ENCODE measurements around the gene LIMA1.
"Not testable (repeated sequence)": the region's sequence is repeated elsewhere in the genome, so short reads cannot be mapped to it uniquely, and the experiment has no call there.

LIMA1 gene

GRCh38 chr12:50249464-50250182, 33.7 kb downstream of the LIMA1 start:
- Histone ChIP-seq H3K4me3 (ENCODE audit: insufficient read depth, low read depth, low read length, poor library complexity, severe bottlenecking) (no peak overlapping the region), H3K27me3 (replicated peaks; ENCODE audit: control insufficient read depth, insufficient read depth, low read length, poor library complexity, severe bottlenecking) (no peaks in the 10 kb centered on the region), H3K27ac (ENCODE audit: insufficient read depth, low read length, poor library complexity, severe bottlenecking) (no peak overlapping the region), H3K9me3 (ENCODE audit: control insufficient read depth, low read length) (no peaks in the 10 kb centered on the region), H3K4me1 (ENCODE audit: control insufficient read depth, insufficient read depth, low read length, poor library complexity, severe bottlenecking) (no peaks in the 10 kb centered on the region), H3K36me3 (ENCODE audit: control insufficient read depth, insufficient read depth, low read length) (no peaks in the 10 kb centered on the region)
- no peak for DNase-seq

DNA sequence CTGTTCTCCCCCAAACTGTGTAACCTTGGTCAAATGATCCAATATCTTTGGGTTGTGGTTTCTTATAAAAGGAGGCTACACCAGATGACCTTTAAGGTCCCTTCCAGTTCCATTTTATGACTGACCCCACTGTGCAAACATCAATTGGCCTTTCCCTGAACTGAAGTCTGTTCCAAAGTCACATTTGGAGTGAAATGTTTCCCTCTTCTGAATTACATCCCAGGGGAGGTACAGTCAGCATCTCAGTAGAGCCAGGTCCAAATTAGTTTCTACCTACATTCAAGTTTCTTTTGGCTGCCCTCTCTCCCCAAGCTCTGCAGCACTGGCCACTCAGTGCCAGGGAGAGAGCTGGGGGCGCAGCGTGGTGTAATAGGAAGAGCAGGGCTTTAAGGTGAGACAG, 34.4 kb downstream of the LIMA1 start:
- H3K4me3 ChIP-seq (ENCODE audit: insufficient read depth, low read depth, low read length, poor library complexity, severe bottlenecking), result no peak overlapping the region
- no peak overlapping the region for H3K27ac ChIP-seq (ENCODE audit: insufficient read depth, low read length, poor library complexity, severe bottlenecking)
- no peaks in the 10 kb centered on the region for H3K9me3 ChIP-seq (ENCODE audit: control insufficient read depth, low read length)
- no peaks in the 10 kb centered on the region for H3K36me3 ChIP-seq (ENCODE audit: control insufficient read depth, insufficient read depth, low read length)
- no peaks in the 10 kb centered on the region for H3K4me1 ChIP-seq (ENCODE audit: control insufficient read depth, insufficient read depth, low read length, poor library complexity, severe bottlenecking)
- H3K27me3 ChIP-seq (replicated peaks; ENCODE audit: control insufficient read depth, insufficient read depth, low read length, poor library complexity, severe bottlenecking), result no peaks in the 10 kb centered on the region
- no peak for DNase-seq

DNA sequence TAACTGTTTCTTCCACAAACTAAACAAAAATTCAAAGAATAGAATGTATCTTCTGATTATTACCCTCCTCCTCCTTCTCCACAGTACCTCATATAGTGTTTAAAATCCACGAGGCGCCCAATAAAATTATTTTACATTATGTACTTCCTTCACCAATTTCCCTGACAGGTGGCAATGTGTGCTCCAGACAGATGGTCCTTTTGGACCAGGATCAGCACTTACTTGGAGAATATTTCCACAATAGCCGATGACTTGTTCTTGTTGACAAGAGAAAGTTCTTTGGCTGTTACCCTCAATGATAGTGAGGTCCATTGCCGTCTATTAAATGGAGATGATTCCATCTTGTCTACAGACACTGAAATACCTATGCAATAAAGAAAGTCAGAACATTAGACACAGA, 34.9 kb downstream of the LIMA1 start:
- Histone ChIP-seq H3K27ac (ENCODE audit: insufficient read depth, low read length, poor library complexity, severe bottlenecking) (no peak overlapping the region), H3K27me3 (replicated peaks; ENCODE audit: control insufficient read depth, insufficient read depth, low read length, poor library complexity, severe bottlenecking) (no peaks in the 10 kb centered on the region), H3K4me3 (ENCODE audit: insufficient read depth, low read depth, low read length, poor library complexity, severe bottlenecking) (no peak overlapping the region), H3K36me3 (ENCODE audit: control insufficient read depth, insufficient read depth, low read length) (no peaks in the 10 kb centered on the region), H3K4me1 (ENCODE audit: control insufficient read depth, insufficient read depth, low read length, poor library complexity, severe bottlenecking) (no peaks in the 10 kb centered on the region), H3K9me3 (ENCODE audit: control insufficient read depth, low read length) (no peaks in the 10 kb centered on the region)
- no peak for DNase-seq

DNA sequence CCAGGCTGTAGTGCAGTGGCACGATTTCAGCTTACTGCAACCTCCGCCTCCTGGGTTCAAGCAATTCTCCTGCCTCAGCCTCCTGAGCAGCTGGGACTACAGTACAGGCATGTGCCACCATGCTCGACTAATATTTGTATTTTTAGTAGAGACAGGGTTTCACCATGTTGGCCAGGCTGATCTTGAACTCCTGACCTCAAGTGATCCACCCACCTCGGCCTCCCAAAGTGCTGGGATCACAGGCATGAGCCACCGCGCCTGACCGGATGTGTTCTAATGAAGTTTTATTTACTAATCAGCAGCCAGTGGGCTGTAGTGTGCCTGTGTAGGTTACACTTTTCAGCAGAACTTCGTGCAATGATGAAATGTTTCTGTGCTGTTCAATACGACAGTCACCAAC, 35.7 kb downstream of the LIMA1 start:
- H3K4me3 ChIP-seq (ENCODE audit: insufficient read depth, low read depth, low read length, poor library complexity, severe bottlenecking); H3K27ac ChIP-seq (ENCODE audit: insufficient read depth, low read length, poor library complexity, severe bottlenecking); H3K9me3 ChIP-seq (ENCODE audit: control insufficient read depth, low read length); H3K27me3 ChIP-seq (replicated peaks; ENCODE audit: control insufficient read depth, insufficient read depth, low read length, poor library complexity, severe bottlenecking); H3K36me3 ChIP-seq (ENCODE audit: control insufficient read depth, insufficient read depth, low read length); DNase-seq; H3K4me1 ChIP-seq (ENCODE audit: control insufficient read depth, insufficient read depth, low read length, poor library complexity, severe bottlenecking): not testable (repeated sequence)

DNA sequence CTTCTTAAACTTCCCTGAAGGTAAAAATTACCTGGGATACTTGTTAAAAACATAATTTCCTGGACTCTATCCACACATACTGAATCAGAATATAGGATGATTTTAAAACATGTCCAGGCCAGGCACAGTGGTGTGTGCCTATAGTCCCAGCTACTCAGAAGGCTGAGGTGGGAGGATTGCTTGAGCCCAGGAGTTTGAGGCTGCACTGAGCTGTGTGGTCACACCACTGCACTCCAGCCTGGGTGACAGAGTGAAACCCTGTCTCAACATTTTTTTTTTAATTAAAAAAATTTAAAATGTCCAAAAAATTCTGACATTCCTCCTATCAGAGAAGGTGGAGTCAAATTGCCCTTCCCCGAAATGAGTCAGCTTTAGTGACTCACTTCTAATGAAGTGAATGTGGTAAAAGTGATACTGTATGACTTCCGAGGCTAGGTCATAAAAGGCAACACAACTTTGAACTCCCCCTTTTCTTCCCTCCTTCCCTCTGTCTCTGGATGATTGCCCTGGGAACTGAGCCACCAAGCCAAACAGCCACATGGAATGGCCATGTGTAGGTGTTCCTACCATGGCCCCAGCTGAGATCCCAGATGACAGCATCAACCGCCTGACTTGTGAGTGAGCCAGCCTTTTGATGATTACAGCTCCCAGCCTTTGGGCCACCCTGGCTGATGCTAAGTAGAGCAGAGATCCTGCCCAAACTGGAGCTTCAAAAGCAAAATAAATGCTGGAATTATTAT, 36.3 kb downstream of the LIMA1 start:
- Histone ChIP-seq H3K4me3 (ENCODE audit: insufficient read depth, low read depth, low read length, poor library complexity, severe bottlenecking) (no peak overlapping the region), H3K27me3 (replicated peaks; ENCODE audit: control insufficient read depth, insufficient read depth, low read length, poor library complexity, severe bottlenecking) (no peaks in the 10 kb centered on the region), H3K36me3 (ENCODE audit: control insufficient read depth, insufficient read depth, low read length) (no peaks in the 10 kb centered on the region), H3K9me3 (ENCODE audit: control insufficient read depth, low read length) (no peaks in the 10 kb centered on the region), H3K27ac (ENCODE audit: insufficient read depth, low read length, poor library complexity, severe bottlenecking) (no peak overlapping the region), H3K4me1 (ENCODE audit: control insufficient read depth, insufficient read depth, low read length, poor library complexity, severe bottlenecking) (no peaks in the 10 kb centered on the region)
- no peak for DNase-seq

GRCh38 chr12:50246197-50246865, 37.0 kb downstream of the LIMA1 start:
- no peaks in the 10 kb centered on the region for H3K4me1 ChIP-seq (ENCODE audit: control insufficient read depth, insufficient read depth, low read length, poor library complexity, severe bottlenecking)
- DNase-seq, result no peak
- H3K36me3 ChIP-seq (ENCODE audit: control insufficient read depth, insufficient read depth, low read length), result no peaks in the 10 kb centered on the region
- H3K4me3 ChIP-seq (ENCODE audit: insufficient read depth, low read depth, low read length, poor library complexity, severe bottlenecking), result no peak overlapping the region
- H3K9me3 ChIP-seq (ENCODE audit: control insufficient read depth, low read length), result no peaks in the 10 kb centered on the region
- H3K27me3 ChIP-seq (replicated peaks; ENCODE audit: control insufficient read depth, insufficient read depth, low read length, poor library complexity, severe bottlenecking), result no peaks in the 10 kb centered on the region
- no peak overlapping the region for H3K27ac ChIP-seq (ENCODE audit: insufficient read depth, low read length, poor library complexity, severe bottlenecking)

DNA sequence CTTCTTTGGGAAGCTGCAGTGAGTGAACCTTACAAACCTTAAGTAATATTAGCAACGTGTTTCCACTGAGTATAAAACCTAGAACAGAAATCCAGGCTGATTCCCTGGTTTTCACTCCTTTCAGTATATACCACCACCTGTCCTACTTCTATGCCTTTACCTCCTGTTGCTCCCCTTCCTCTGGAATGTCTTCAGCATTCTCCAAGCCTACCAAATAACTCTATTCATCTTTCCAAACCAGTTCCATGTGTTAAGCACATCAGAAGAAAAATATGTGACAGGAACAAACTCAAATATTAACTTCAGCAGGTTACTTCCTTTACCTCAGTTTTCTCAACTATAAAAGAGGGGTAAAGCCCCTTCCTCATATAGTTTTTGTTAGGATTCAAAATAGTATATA, 39.8 kb downstream of the LIMA1 start:
- Histone ChIP-seq H3K27ac (ENCODE audit: insufficient read depth, low read length, poor library complexity, severe bottlenecking) (no peak overlapping the region), H3K4me3 (ENCODE audit: insufficient read depth, low read depth, low read length, poor library complexity, severe bottlenecking) (no peak overlapping the region), H3K4me1 (ENCODE audit: control insufficient read depth, insufficient read depth, low read length, poor library complexity, severe bottlenecking) (no peaks in the 10 kb centered on the region), H3K27me3 (replicated peaks; ENCODE audit: control insufficient read depth, insufficient read depth, low read length, poor library complexity, severe bottlenecking) (no peaks in the 10 kb centered on the region), H3K36me3 (ENCODE audit: control insufficient read depth, insufficient read depth, low read length) (no peaks in the 10 kb centered on the region), H3K9me3 (ENCODE audit: control insufficient read depth, low read length) (no peaks in the 10 kb centered on the region)
- no peak for DNase-seq

DNA sequence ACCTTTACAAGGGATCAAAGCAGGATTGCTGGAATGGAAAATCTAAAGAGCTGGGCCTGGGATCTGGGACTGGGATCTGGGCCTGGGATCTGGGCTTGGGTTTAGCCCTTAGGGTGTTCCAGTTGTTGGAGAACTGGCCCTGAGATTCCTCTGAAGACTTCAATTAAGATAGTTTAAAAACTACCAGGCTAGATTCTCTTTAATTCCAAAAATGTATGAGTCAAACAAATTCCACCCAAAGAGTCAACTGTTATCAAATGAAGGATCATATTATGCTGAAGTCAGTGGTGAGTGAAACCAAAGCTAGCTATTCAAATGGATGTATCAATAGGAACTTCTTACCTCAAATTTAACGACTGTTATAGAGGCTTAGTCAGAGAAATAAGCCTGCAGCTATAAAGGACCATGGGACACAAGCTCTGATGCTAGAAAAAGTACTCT, 40.5 kb downstream of the LIMA1 start:
- H3K27ac ChIP-seq (ENCODE audit: insufficient read depth, low read length, poor library complexity, severe bottlenecking), result no peak overlapping the region
- no peaks in the 10 kb centered on the region for H3K4me1 ChIP-seq (ENCODE audit: control insufficient read depth, insufficient read depth, low read length, poor library complexity, severe bottlenecking)
- no peaks in the 10 kb centered on the region for H3K27me3 ChIP-seq (replicated peaks; ENCODE audit: control insufficient read depth, insufficient read depth, low read length, poor library complexity, severe bottlenecking)
- H3K9me3 ChIP-seq (ENCODE audit: control insufficient read depth, low read length), result no peaks in the 10 kb centered on the region
- no peaks in the 10 kb centered on the region for H3K36me3 ChIP-seq (ENCODE audit: control insufficient read depth, insufficient read depth, low read length)
- no peak overlapping the region for H3K4me3 ChIP-seq (ENCODE audit: insufficient read depth, low read depth, low read length, poor library complexity, severe bottlenecking)
- no peak for DNase-seq

GRCh38 chr12:50241178-50241577, 42.1 kb downstream of the LIMA1 start:
- no peaks in the 10 kb centered on the region for H3K4me1 ChIP-seq (ENCODE audit: control insufficient read depth, insufficient read depth, low read length, poor library complexity, severe bottlenecking)
- DNase-seq, result no peak
- H3K27ac ChIP-seq (ENCODE audit: insufficient read depth, low read length, poor library complexity, severe bottlenecking), result no peak overlapping the region
- no peaks in the 10 kb centered on the region for H3K9me3 ChIP-seq (ENCODE audit: control insufficient read depth, low read length)
- H3K4me3 ChIP-seq (ENCODE audit: insufficient read depth, low read depth, low read length, poor library complexity, severe bottlenecking), result no peak overlapping the region
- no peaks in the 10 kb centered on the region for H3K27me3 ChIP-seq (replicated peaks; ENCODE audit: control insufficient read depth, insufficient read depth, low read length, poor library complexity, severe bottlenecking)
- no peaks in the 10 kb centered on the region for H3K36me3 ChIP-seq (ENCODE audit: control insufficient read depth, insufficient read depth, low read length)

DNA sequence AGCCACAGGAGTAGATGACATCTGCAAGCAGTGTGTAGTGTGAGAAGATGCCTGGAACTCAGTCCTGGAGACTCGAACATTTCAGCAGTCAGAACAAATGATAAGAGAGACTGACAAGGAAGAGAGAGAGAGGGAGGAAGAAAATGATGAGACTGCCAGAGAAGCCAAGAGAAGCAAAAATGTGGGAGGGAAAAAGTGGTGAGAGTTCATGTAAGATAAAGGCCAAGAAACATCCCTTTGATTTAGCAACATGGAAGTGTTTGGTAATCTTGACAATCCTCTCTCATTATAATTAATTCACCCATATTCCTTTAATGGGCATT, 42.6 kb downstream of the LIMA1 start:
- Histone ChIP-seq H3K27ac (ENCODE audit: insufficient read depth, low read length, poor library complexity, severe bottlenecking) (no peak overlapping the region), H3K9me3 (ENCODE audit: control insufficient read depth, low read length) (no peaks in the 10 kb centered on the region), H3K36me3 (ENCODE audit: control insufficient read depth, insufficient read depth, low read length) (no peaks in the 10 kb centered on the region), H3K27me3 (replicated peaks; ENCODE audit: control insufficient read depth, insufficient read depth, low read length, poor library complexity, severe bottlenecking) (no peaks in the 10 kb centered on the region), H3K4me1 (ENCODE audit: control insufficient read depth, insufficient read depth, low read length, poor library complexity, severe bottlenecking) (no peaks in the 10 kb centered on the region), H3K4me3 (ENCODE audit: insufficient read depth, low read depth, low read length, poor library complexity, severe bottlenecking) (no peak overlapping the region)
- DNase-seq, result no peak
